Fibroblast of skin of scalp (primary cell): ENCODE data around the gene SLX1A. TPM values are rescaled to one million over a fixed set of nuclear protein-coding genes. Genes with fewer than 3 reads are reported as not detected.
A peak's percentile ranks its signal among the peaks of the same experiment; 100 is the strongest.
"Not testable (repeated sequence)": the region's sequence is repeated elsewhere in the genome, so short reads cannot be mapped to it uniquely, and the experiment has no call there.

ENCODE experiments used
- DNase-seq: peaks from one replicate; pipeline ENCODE4 v3.0.0-alpha.2; 2013
- polyA plus RNA-seq, 2 experiments: library from polyadenylated mRNA; unstranded; fragments of 120-200 nt; gene quantifications; one replicate each; pipeline ENCODE4 v1.2.1, GENCODE V29; 2013; ENCODE audit not compliant: insufficient read length in 2 of 2

SLX1A gene
- polyA plus RNA-seq (2013, experiment 1 of 2; ENCODE audit: insufficient read length) = 25.3 TPM
- 19.7 TPM for polyA plus RNA-seq (2013, experiment 2 of 2; ENCODE audit: insufficient read length)

DNA sequence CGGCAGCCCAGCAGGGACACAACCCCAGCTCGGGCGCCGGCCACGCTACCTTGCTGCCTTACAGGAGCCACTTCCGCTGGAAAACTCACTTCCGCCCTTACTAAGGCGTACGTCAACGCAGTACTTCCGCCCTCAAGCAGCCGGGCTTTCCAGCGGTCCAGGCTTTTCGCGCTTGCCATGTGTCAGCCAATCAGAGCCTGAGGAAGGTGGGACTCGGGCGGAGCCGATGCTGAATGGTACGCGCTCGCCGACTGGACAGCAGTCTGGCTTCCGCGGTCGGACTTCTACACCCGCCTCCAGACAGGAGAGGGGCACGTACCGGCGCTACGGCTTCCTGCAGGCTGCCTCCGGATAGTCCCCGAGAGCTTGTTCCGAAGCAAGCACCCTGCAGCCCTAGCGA lies at the start of gene SLX1A, which contains the start of gene BOLA2B:
Gene SLX1A (plus strand): TSS at position 261 of the 400 bp plus-strand sequence. CDS start 210 bp downstream, outside the sequence.
Gene BOLA2B (minus strand): TSS at position 52 of the 400 bp plus-strand sequence. CDS start 71 bp downstream, outside the sequence.
- DNase-seq = not testable (repeated sequence)

DNA sequence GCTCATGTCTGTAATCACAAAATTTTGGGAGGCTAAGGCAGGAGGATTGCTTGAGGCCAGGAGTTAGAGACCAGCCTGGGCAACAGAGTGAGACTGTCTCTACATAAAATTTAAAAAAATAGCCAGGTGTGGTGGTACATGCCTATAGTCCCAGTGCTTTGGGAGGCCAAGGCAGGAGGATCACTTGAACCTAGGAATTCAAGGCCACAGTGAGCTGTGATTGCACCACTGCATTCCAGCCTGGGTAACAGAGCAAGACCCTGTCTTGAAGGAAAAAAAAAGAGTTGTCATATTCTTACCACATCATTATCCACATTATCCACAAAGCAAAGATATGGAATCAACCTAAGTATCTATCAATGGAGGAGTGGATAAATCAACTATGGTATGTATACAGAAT lies 49.7 kb upstream of the SLX1A start:
- no peak for DNase-seq

DNA sequence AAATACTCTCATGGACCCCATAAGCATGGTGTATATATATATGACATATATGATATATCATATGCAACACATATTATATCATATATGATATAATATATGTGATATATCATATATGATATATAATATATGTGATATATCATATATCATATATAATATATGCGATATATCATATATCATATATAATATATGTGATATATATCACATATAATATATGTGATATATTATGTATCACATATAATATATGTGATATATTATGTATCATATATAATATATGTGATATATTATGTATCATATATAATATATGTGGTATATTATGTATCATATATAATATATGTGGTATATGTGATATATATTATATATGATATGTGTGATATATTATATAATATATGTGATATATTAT lies 48.8 kb upstream of the SLX1A start:
- no peak for DNase-seq

DNA sequence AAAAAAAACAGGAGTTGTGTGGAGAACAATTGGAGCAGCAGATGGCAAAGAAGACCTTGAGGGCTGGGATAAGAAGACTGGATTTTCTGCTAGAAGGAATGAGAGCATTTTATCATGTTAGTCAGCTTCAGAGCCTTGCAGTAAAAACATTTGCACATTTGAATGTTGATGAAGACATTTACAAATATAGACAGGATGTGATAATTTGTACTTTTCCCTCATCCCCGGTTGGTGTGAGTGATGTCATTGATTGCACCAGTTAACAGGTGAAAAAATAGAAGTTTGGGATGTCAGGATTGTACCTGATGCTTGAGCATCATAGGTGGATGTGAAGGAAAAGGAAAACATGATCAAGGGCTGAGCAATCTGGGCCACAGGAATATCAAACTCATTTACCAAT lies 48.0 kb upstream of the SLX1A start:
- DNase-seq = no peak

DNA sequence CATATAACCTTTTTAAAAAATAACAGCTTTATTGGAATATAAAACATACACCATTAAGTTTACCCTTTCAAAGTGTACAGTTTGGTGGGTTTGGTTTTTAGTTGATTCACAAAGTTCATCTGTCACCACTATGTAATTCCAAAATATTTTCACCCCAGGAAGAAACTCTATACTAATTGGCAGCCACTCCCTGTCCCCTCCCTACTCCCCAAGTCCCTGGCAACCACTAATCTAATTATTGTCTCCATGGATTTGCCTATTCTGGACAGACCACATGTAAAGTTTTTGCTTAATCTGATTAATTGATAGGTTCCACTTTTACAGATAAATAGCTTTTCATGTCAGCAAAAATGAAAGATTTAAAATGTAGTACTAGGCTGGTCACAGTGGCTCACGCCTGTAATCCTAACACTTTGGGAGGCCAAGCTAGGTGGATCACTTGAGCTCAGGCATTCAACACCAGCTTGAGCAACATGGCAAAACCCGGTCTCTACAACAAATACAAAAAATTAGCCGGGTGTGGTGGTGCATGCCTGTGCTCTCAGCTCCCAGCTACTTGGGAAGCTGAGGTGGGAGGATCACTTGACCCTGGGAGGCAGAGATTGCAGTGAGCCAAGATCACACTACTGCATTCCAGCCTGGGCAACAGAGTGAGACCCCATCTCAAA lies 45.7 kb upstream of the SLX1A start:
- DNase-seq = no peak

DNA sequence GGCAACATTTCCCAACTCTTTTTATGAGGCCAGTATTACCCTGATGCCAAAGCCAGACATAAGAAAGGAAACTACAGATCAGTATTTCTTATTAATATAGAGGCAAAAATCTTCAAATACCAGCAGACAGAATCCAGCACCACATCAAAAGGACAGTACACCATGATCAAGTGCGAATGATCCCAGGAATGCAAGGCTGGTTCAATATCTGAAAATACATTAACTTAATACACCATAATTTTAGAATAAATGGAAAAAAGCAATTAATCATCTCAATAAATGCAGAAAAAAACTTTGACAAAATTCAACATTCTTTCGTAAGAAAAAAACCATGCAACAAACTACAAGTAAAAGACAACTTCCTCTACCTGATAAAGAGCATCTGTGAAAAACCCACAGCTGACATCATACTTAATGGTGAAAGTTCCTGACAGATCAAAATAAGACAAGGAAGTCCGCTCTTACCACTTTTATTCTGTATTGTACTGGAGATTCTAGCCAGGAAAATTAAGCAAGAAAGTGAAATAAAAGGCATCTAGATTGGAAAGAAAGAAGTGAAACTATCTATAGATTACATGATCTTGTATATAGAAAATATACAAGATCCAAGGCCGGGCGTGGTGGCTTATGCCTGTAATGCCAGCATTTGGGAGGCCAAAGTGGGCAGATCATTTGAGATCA lies 44.3 kb upstream of the SLX1A start:
- DNase-seq = no peak

DNA sequence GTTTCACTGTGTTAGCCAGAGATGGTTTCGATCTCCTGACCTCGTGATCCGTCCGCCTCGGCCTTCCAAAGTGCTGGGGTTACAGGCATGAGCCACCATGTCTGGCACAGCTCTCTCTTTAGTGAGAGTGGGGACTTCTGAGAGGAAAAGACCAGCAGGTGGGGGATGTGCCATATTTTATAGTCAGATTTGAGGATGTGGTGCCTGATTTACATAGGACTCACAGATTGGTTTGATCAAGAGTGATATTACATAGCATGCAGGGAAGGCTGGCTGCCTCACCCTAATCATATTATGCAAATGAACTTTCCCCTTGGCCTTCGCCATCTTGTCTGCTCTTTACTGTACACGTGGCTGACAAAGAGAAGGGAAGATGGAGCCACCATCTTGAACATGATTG lies 42.6 kb upstream of the SLX1A start:
- no peak for DNase-seq

DNA sequence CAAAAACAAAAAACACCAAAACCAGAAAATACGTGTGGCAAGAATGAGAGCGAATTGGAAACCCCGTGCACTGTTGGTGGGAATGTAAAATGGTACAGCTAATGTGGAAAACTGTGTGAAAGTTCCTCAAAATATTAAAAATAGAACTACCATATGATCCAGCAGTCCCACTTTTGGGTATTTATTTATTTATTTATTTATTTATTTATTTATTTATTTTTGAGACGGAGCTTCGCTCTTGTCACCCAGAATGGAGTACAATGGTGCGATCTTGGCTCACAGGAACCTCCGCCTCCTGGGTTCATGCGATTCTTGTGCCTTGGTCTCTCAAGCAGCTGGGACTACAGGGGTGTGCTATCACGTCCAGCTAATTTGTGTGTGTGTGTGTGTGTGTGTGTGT lies 41.2 kb upstream of the SLX1A start:
- no peak for DNase-seq

DNA sequence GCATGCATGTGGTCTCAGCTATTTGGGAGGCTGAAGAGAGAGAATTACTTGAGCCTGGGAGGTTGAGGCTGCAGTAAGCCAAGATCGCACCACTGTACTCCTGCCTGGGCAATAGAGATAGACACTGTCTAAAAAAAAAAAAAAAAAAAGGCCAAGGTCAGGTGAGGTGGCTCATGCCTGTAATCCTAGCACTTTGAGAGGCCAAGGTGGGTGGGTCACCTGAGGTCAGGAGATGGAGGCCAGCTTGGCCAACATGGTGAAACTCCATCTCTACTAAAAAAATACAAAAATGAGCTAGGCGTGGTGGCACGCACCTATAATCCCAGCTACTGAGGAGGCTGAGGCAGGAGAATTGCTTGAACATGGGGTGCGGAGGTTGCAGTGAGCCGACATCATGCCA lies 38.5 kb upstream of the SLX1A start:
- no peak for DNase-seq

DNA sequence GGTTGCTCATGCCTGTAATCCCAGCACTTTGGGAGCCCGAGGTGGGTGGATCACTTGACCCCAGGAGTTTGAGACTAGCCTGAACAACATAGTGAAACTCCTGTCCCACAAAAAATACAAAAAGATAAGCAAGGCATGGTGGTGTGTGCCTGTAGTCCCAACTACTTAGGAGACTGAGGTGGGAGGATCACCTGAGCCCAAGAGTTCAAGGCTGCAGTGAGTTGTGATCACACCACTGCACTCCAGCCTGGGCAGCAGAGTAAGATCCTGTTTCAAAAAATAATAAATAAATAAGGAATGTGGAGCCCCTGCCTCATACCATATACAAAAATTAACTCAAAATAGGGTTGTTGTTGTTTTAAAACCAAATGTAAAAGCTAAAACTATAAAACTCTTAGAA lies 36.5 kb upstream of the SLX1A start:
- DNase-seq = no peak

DNA sequence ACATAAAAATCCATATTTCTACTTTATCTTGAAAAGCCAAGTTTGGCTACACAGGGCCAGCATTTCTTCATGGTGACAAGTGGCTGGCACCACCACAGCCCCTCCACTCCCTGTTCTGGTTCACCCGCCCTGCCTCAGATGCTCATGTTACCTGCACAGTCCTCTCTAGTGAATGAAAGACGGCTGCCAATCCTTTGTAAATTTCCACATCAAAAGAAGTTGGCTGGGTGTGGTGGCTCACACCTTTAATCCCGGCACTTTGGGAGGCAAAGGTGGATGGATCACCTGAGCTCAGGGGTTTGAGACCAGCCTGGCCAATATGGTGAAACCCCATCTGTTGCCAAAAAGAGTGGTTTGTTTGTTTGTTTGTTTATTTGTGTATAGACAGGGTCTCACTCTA lies 30.1 kb upstream of the SLX1A start:
- DNase-seq = no peak

DNA sequence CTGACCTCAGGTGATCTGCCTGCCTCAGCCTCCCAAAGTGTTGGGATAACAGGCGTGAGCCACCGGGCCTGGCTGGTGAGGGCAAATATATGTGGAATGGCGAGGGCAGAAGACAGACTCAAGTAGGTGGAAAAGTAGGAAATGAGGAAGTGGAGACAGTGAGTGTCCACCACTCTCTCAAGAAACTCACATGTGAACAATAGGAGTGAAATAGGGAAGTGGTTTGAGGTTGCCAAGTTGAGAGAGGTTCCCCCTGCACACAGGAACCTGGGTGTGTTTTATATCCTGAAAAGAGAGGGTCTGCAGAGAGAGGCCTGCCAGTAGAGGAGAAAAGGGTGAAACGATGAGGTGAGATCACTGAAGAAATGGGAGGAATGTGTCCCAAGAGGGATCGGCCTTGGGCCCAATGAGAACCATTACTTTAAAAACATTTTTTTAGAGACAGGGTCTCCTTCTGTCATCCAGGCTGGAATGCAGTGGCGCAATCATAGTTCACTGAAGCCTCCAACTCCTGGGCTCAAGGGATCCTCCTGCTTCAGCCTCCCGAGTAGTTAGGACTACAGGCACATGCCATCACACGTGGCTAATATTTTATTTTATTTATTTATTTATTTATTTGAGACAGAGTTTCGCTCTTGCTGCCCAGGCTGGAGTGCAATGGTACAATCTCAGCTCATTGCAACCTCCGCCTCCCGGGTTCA lies 27.3 kb upstream of the SLX1A start:
- no peak for DNase-seq

DNA sequence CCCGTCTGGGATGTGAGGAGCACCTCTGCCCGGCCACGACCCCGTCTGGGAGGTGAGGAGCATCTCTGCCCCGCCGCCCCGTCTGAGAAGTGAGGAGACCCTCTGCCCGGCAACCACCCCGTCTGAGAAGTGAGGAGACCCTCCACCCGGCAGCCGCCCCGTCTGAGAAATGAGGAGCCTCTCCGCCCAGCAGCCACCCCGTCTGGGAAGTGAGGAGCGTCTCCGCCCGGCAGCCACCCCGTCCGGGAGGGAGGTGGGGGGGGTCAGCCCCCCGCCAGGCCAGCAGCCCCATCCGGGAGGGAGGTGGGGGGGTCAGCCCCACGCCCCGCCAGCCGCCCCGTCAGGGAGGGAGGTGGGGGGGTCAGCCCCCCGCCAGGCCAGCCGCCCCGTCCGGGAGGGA lies 24.9 kb upstream of the SLX1A start:
- not testable (repeated sequence) for DNase-seq

DNA sequence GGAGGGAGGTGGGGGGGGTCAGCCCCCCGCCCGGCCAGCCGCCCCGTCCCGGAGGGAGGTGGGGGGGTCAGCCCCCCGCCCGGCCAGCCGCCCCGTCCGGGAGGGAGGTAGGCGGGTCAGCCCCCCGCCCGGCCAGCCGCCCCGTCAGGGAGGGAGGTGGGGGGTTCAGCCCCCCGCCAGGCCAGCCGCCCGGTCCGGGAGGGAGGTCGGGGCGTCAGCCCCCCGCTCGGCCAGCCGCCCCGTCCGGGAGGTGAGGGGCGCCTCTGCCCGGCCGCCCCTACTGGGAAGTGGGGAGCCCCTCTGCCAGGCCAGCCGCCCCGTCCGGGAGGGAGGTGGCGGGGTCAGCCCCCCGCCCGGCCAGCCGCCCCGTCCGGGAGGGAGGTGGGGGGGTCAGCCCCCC lies 24.3 kb upstream of the SLX1A start:
- not testable (repeated sequence) for DNase-seq

DNA sequence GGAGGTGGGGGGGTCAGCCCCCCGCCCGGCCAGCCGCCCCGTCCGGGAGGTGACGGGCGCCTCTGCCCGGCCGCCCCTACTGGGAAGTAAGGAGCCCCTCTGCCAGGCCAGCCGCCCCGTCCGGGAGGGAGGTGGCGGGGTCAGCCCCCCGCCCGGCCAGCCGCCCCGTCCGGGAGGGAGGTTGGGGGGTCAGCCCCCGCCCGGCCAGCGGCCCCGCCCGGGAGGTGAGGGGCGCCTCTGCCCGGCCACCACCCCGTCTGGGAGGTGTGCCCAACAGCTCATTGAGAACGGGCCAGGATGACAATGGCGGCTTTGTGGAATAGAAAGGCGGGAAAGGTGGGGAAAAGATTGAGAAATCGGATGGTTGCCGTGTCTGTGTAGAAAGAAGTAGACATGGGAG lies 23.5 kb upstream of the SLX1A start:
- DNase-seq = not testable (repeated sequence)

DNA sequence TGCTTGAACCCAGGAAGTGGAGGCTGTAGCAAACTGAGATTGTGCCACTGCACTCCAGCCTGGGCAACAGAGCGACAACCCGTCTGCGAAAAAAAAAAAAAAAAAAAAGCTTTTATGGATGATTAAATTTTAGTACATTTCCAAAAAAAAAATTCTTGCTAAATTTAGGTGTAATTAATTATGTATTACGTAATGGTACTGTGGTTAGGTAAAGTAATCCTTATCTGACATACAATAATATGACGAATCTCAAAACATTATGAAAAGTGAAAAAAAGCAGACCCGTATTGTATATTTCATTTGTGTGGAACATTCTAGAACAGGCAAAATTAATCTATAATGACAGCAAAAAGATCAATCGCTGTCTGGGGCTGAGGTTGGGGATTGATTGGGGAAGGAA lies 20.6 kb upstream of the SLX1A start:
- no peak for DNase-seq

DNA sequence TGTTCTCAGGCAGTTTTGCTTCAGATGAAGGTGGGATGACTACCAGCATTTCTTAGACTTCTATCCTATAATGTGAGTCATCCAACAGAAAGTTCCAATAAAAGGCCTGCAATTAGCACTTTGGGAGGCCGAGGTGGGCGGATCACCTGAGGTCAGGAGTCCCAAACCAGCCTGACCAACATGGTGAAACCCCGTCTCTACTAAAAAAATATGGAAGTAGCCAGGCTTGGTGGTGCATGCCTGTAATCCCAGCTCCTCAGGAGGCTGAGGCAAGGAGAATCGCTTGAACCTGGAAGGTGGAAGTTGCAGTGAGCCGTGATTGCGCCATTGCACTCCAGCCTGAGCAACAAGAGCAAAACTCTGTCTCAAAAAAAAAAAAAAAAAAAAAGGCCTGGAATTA lies 16.8 kb upstream of the SLX1A start:
- DNase-seq = not testable (repeated sequence)

DNA sequence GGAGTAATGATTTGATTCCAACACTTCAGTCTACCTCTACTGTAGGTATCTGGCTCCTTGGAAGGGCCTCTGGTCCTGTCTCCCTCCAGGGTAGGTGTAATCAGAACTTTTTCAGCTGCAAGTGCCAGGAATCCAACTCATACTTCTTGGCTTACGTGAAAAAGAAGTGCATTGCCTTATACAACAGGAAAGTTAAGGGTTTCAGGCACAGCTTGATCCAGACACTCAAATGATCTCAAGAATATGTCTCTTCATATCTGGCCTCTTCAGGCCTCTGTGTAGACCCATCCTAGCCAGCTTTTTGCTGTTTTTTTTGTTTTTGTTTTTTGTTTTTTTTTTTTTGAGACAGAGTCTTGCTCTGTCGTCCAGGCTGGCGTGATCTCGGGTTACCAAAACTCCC lies 14.5 kb upstream of the SLX1A start:
- no peak for DNase-seq

DNA sequence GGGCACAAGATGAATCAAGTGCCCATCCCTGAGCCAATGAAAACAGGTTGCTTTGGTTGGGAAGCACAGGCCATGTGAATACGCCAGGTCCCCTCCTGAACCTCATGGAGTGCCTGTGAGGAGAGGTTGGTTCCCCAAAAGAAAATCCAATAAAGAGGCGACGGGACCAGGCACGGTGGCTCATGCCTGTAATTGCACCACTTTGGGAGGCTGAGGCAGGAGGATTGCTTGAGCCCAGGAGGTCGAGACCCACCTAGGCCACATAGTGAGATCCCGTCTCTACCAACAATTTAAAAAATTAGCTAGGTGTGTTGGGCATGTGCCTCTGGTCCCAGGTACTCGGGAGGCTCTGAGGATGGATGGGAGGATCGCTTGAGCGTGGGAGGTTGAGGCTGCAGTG lies 13.7 kb upstream of the SLX1A start:
- no peak for DNase-seq

DNA sequence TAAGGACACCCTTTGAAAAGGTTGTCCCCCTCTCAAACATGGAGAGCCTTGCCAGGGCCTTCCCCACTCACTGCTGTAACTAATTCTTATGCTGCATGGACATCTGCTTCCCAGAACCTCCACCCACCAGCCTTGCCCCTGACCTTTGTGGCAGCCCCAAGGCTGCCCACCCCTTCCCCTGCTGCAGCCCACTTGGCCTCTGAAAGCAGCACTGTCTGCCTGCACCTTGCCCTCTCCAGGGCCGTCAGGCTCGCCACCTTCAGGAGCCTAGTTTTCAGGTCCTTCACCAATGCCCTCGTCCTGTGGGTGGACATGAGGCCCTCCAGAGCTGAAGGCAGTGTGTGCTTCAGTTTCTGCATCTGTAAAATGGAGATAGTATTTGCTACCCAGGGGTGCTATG lies 12.9 kb upstream of the SLX1A start:
- no peak for DNase-seq

DNA sequence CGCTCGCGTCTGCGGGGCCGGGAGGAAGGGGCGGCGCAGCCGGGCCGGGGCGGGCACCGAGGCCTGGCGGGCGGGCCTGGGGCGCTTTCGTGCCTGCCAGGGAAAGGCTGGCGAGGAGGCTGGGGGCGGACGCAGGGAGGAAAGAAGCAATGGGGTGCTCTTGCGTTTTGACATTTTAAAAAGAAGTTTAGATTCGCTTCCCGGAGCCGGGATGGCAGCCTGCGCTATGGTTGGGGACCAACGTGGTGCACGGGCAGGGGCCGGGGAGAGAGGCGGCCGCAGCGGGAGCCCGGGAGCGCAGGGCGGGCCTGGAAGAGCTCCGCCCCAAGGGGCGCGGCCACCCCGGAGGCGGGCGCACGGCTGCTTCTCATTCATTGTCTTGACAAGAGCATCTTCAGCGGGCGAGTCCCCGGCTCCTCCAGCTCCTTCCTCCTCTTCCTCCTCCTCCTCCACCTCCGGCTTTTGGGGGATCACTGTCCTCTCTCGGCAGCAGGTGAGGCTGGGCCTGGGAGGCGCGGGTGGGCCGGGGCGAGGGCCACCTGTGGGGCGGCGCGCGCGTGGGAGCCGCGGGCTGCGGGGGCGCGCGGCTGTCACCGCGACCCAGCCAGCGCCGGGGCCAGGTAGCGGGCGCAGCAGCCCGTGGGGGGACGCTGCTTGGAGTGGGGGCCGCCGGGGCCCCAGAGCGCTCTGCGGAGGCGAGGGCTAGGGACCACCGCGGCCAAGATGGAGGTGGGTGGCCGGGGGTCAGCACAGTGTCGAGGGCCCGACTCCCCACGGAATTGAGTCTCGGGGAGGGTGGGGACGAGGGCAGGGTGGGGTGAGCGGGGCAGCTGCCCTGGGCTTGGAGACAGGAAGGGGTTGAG lies 10.2 kb upstream of the SLX1A start, which contains the start of gene CORO1A:
Gene CORO1A (plus strand): TSS at position 370 of the 863 bp plus-strand sequence. CDS start 1,608 bp downstream, outside the sequence.
- DNase-seq = peak; percentile 78
